HG03280 (cell line): ENCODE results near the gene RAB12.
A peak's percentile ranks its signal among the peaks of the same experiment; 100 is the strongest.
"Not testable (repeated sequence)": the region's sequence is repeated elsewhere in the genome, so short reads cannot be mapped to it uniquely, and the experiment has no call there.

Experiments
- ATAC-seq: cut with Tn5 transposase; IDR thresholded peaks from one replicate; pipeline ENCODE4 v1.9.1; 2021; ENCODE audit warnings: mild to moderate bottlenecking, moderate library complexity; ENCODE audit not compliant: unreplicated experiment

Gene RAB12

GRCh38 chr18:8611916-8612576 lies 2.8 kb downstream of the RAB12 start:
- ATAC-seq, result no peak

GRCh38 chr18:8614875-8615274 lies 5.6 kb downstream of the RAB12 start:
- no peak for ATAC-seq

- ATAC-seq, result no peak
Measured at GRCh38 chr18:8615397-8616027, 6.3 kb downstream of the RAB12 start.

GRCh38 chr18:8616028-8616401 lies 6.8 kb downstream of the RAB12 start:
- ATAC-seq, result no peak

GRCh38 chr18:8617907-8618306 lies 8.7 kb downstream of the RAB12 start:
- ATAC-seq, result no peak

GRCh38 chr18:8619041-8619440 lies 9.8 kb downstream of the RAB12 start:
- no peak for ATAC-seq

- ATAC-seq, result no peak
Measured at GRCh38 chr18:8619835-8620577, 10.8 kb downstream of the RAB12 start.

GRCh38 chr18:8620845-8621244 lies 11.6 kb downstream of the RAB12 start:
- ATAC-seq, result no peak

- not testable (repeated sequence) for ATAC-seq
Measured at GRCh38 chr18:8622625-8623024, 13.4 kb downstream of the RAB12 start.

GRCh38 chr18:8623549-8624106 lies 14.4 kb downstream of the RAB12 start:
- ATAC-seq, result peak; percentile 54

GRCh38 chr18:8625461-8626092 lies 16.3 kb downstream of the RAB12 start:
- no peak for ATAC-seq

GRCh38 chr18:8626414-8627106 lies 17.3 kb downstream of the RAB12 start:
- ATAC-seq, result no peak

GRCh38 chr18:8627107-8627472 lies 17.9 kb downstream of the RAB12 start:
- no peak for ATAC-seq

- ATAC-seq, result no peak
Measured at GRCh38 chr18:8627540-8627939, 18.3 kb downstream of the RAB12 start.

GRCh38 chr18:8629602-8630001 lies 20.4 kb downstream of the RAB12 start:
- ATAC-seq, result no peak

- ATAC-seq, result no peak
Measured at GRCh38 chr18:8630546-8630945, 21.3 kb downstream of the RAB12 start.

GRCh38 chr18:8631265-8631664 lies 22.0 kb downstream of the RAB12 start:
- no peak for ATAC-seq

GRCh38 chr18:8632386-8632785 lies 23.1 kb downstream of the RAB12 start:
- no peak for ATAC-seq

GRCh38 chr18:8634508-8634907 lies 25.3 kb downstream of the RAB12 start:
- no peak for ATAC-seq

- ATAC-seq, result no peak
Measured at GRCh38 chr18:8635087-8635486, 25.9 kb downstream of the RAB12 start.

- no peak for ATAC-seq
Measured at GRCh38 chr18:8639762-8640161, 30.5 kb downstream of the RAB12 start.
